Astrocyte of the hippocampus (primary cell): ENCODE data around the gene GRM4.

Source experiments
- DNase-seq: peaks from one replicate; pipeline ENCODE4 v3.0.0; 2011; ENCODE audit warnings: low read depth, low spot score

GRM4 gene

GRCh38 chr6:34157851-34158250 lies 12.0 kb upstream of the GRM4 start:
- DNase-seq = no peak

GRCh38 chr6:34157236-34157830 lies 11.4 kb upstream of the GRM4 start:
- no peak for DNase-seq

- DNase-seq = no peak
These were observed 9.8 kb upstream of the GRM4 start for GRCh38 chr6:34155471-34156300.

GRCh38 chr6:34154668-34155447 lies 9.0 kb upstream of the GRM4 start:
- DNase-seq = peak; percentile 69

GRCh38 chr6:34152806-34153520 lies 7.1 kb upstream of the GRM4 start:
- no peak for DNase-seq

- DNase-seq = no peak
These were observed 6.2 kb upstream of the GRM4 start for GRCh38 chr6:34152042-34152524.

GRCh38 chr6:34151321-34152041 lies 5.6 kb upstream of the GRM4 start:
- no peak for DNase-seq

- no peak for DNase-seq
These were observed 4.9 kb upstream of the GRM4 start for GRCh38 chr6:34150766-34151165.

- no peak for DNase-seq
These were observed 4.0 kb upstream of the GRM4 start for GRCh38 chr6:34149831-34150400.

GRCh38 chr6:34149452-34149810 lies 3.5 kb upstream of the GRM4 start:
- no peak for DNase-seq

GRCh38 chr6:34148631-34149451 lies 3.0 kb upstream of the GRM4 start:
- DNase-seq = no peak

GRCh38 chr6:34147906-34148630 lies 2.2 kb upstream of the GRM4 start:
- DNase-seq = no peak

- DNase-seq = peak; percentile 70
These were observed 1.1 kb upstream of the GRM4 start for GRCh38 chr6:34146801-34147592.

GRCh38 chr6:34145161-34146020 lies 496 bp downstream of the GRM4 start:
- DNase-seq = peak; percentile 78

GRCh38 chr6:34144581-34145160 lies 1.2 kb downstream of the GRM4 start:
- no peak for DNase-seq

GRCh38 chr6:34143884-34144580 lies 1.9 kb downstream of the GRM4 start:
- DNase-seq = peak; percentile 48
